ENCODE data around the gene PIM3. TPM values are rescaled to one million over a fixed set of nuclear protein-coding genes. Genes with fewer than 3 reads are reported as not detected.

PIM3 gene
- total RNA-seq, 1 donor: 19.9 TPM

DNA sequence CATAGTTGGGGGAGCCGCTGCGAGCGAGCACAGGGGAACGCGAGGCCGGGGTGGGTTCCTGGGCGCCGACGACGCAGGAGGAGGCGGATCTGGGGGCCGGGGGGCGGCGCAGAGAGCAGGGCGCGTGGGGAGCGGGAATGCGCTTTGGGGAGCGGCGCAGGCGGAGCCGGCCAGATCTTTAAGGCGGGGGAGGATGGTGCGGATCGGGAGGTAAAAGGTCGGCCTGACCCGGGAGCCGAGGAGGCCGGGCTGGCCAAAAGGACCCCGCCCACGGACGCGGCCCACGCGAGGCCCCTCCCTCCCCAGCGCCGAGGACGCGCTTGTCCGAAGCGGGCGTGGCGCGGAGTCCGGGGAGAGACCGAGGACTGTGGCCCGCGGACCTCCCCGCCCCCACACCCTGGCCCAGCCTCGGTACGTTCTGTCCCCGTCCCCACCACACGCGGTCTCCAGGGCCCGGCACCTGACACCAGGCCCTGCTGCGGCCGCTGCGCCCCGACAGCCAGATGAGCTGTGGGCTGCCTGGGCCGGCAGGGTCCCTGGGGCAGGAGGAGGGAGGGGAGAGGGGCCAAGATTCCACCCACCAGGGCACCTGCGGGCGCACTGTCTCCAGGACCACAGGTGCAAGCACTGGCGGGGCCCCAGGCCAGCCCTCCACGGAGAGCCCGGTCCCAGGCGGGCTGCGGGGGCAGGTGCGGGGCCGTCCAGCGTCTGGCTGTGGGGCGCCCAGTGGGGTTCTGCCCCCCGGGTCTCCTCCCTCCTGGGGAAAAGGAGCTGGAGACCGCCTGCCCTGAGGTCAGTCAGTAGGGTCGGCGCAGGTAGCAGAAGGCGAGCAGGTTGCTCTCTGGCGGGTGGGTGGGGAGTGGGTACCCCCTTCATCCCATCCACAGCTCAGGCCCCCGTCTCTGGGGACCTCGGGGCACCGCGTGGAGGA is 10.9 kb downstream of the PIM3 start:
- DNase-seq (ENCODE audit: insufficient read length, low spot score, missing footprints): peak; percentile 95
- Histone ChIP-seq H3K79me2 (ENCODE audit: insufficient read depth, low read length) (no peaks in the 10 kb centered on the region), H3K4me2 (ENCODE audit: insufficient read depth, low read length) (peak overlapping the region; percentile 80), H3K4me3 (ENCODE audit: insufficient read depth, low read length) (peak overlapping the region; percentile 72), H3K4me1 (ENCODE audit: insufficient read depth, low read length) (peaks cover 21% of the 10 kb centered on the region), H2AFZ (ENCODE audit: low read length) (peak overlapping the region; percentile 54), H3K9me3 (ENCODE audit: low read depth, low read length) (no peaks in the 10 kb centered on the region), H3K36me3 (ENCODE audit: insufficient read depth, low read length) (no peaks in the 10 kb centered on the region), H3K27ac (ENCODE audit: low read depth, low read length) (peak overlapping the region; percentile 40), H4K20me1 (ENCODE audit: insufficient read depth, low read length) (no peaks in the 10 kb centered on the region), H3K27me3 (ENCODE audit: insufficient read depth, low read length) (no peaks in the 10 kb centered on the region)
- TF ChIP-seq, protein P1, sequence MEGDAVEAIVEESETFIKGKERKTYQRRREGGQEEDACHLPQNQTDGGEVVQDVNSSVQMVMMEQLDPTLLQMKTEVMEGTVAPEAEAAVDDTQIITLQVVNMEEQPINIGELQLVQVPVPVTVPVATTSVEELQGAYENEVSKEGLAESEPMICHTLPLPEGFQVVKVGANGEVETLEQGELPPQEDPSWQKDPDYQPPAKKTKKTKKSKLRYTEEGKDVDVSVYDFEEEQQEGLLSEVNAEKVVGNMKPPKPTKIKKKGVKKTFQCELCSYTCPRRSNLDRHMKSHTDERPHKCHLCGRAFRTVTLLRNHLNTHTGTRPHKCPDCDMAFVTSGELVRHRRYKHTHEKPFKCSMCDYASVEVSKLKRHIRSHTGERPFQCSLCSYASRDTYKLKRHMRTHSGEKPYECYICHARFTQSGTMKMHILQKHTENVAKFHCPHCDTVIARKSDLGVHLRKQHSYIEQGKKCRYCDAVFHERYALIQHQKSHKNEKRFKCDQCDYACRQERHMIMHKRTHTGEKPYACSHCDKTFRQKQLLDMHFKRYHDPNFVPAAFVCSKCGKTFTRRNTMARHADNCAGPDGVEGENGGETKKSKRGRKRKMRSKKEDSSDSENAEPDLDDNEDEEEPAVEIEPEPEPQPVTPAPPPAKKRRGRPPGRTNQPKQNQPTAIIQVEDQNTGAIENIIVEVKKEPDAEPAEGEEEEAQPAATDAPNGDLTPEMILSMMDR (IDR thresholded peaks at IDR 0.05; ENCODE audit: extremely low read depth, low read depth, low read length): no peak

DNA sequence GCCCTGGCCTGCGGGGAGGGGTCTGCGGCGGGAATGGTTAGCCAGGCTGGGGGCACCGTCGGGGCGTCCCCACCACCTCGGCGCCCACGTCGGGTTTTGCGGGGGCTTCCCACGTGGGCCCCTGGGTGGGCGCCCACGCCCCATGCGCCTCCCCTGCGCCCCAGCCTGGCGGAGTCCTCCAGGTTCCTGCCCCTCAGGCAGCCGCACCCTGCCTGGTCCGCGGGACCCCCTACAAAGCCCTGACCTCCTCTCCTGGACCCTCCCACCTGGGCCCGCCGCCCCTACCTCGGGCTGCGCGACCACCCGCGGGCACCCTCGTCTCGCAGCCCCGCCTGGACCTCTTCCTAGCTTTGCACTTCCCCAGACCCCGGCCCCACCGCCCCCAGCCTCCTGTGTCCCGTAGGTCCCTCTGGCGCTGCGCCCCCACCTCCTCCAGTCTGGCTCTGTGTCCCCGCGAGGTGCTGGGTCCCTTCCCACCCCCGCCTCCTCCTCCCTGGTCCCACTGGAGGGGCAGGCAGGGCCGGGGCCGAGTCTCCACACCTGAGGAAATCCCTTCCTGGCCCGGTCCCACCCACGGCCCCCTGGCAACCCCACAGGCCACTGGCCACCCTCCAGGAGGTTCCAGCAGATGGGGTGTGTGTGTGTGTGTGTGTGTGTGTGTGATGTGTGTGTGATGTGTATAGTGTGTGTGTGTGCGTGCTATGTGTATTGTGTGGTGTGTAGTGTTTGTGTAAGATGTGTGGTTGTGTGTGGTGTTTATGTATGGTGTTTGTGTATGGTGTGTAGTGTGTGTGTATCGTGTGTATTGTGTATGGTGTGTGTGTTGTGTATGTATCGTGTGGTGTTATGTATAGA is 11.8 kb downstream of the PIM3 start:
- H3K4me1 ChIP-seq (ENCODE audit: insufficient read depth, low read length): peaks cover 12% of the 10 kb centered on the region
- no peaks in the 10 kb centered on the region for H3K27me3 ChIP-seq (ENCODE audit: insufficient read depth, low read length)
- no peaks in the 10 kb centered on the region for H4K20me1 ChIP-seq (ENCODE audit: insufficient read depth, low read length)
- H3K9me3 ChIP-seq (ENCODE audit: low read depth, low read length): no peaks in the 10 kb centered on the region
- no peak overlapping the region for H3K4me3 ChIP-seq (ENCODE audit: insufficient read depth, low read length)
- H2AFZ ChIP-seq (ENCODE audit: low read length): no peak overlapping the region
- H3K27ac ChIP-seq (ENCODE audit: low read depth, low read length): no peak overlapping the region
- no peak overlapping the region for H3K4me2 ChIP-seq (ENCODE audit: insufficient read depth, low read length)
- no peaks in the 10 kb centered on the region for H3K79me2 ChIP-seq (ENCODE audit: insufficient read depth, low read length)
- TF ChIP-seq, protein P1 (IDR thresholded peaks at IDR 0.05; ENCODE audit: extremely low read depth, low read depth, low read length): no peak
- DNase-seq (ENCODE audit: insufficient read length, low spot score, missing footprints): peak; percentile 45
- H3K36me3 ChIP-seq (ENCODE audit: insufficient read depth, low read length): no peaks in the 10 kb centered on the region

DNA sequence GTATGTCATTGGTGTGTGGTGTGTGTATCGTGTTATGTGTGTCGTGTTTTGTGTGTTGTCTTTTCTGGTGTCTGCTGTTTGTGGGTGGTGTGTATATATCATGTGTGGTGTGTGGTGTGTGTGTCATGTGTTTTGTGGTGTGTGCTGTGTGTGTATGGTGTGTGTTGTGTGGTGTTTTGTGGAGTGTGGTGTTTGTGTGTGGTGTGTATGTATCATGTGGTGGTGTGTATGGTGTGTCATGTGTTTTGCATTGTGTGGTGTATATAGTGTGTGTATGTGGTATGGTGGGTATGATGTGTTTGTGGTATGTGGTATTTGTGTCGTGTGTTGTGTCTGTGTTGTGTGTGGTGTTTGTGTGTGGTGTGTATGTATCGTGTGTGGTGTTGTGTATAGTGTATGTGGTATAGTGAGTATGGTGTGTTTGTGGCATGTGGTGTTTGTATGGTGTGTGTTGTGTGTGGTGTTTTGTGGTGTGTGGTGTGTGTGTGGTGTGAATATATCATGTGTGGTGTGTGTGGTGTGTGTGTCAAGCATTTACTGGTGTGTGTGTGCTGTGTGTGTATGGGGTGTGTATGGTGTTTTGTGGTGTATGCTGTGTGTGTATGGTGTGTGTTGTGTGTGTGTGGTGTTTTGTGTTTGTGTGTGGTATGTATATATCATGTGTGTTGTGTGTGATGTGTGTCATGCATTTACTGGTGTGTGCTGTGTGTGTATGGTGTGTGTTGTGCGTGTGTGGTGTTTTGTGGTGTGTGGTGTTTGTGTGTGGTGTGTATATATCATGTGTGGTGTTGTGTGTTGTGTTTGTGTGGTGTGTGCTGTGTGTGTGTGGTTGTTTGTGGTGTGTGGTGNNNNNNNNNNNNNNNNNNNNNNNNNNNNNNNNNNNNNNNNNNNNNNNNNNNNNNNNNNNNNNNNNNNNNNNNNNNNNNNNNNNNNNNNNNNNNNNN is 12.7 kb downstream of the PIM3 start:
- Histone ChIP-seq H4K20me1 (ENCODE audit: insufficient read depth, low read length) (no peaks in the 10 kb centered on the region), H3K4me2 (ENCODE audit: insufficient read depth, low read length) (no peak overlapping the region), H3K27ac (ENCODE audit: low read depth, low read length) (no peak overlapping the region), H2AFZ (ENCODE audit: low read length) (no peak overlapping the region), H3K36me3 (ENCODE audit: insufficient read depth, low read length) (no peaks in the 10 kb centered on the region), H3K79me2 (ENCODE audit: insufficient read depth, low read length) (no peaks in the 10 kb centered on the region), H3K27me3 (ENCODE audit: insufficient read depth, low read length) (no peaks in the 10 kb centered on the region), H3K9me3 (ENCODE audit: low read depth, low read length) (no peaks in the 10 kb centered on the region), H3K4me3 (ENCODE audit: insufficient read depth, low read length) (no peak overlapping the region), H3K4me1 (ENCODE audit: insufficient read depth, low read length) (peaks cover 10% of the 10 kb centered on the region)
- TF ChIP-seq, protein P1 (IDR thresholded peaks at IDR 0.05; ENCODE audit: extremely low read depth, low read depth, low read length): no peak
- DNase-seq (ENCODE audit: insufficient read length, low spot score, missing footprints): no peak

All from osteoblast (primary cell).